HG03066 (cell line): Measurements from ENCODE around the gene PCDHGA6.
A peak's percentile ranks its signal among the peaks of the same experiment; 100 is the strongest.
"Not testable (repeated sequence)": the region's sequence is repeated elsewhere in the genome, so short reads cannot be mapped to it uniquely, and the experiment has no call there.

ENCODE experiments used
- ATAC-seq: cut with Tn5 transposase; IDR thresholded peaks from one replicate; pipeline ENCODE4 v1.9.1; 2021; ENCODE audit warnings: low read depth; ENCODE audit not compliant: unreplicated experiment

Gene PCDHGA6

DNA sequence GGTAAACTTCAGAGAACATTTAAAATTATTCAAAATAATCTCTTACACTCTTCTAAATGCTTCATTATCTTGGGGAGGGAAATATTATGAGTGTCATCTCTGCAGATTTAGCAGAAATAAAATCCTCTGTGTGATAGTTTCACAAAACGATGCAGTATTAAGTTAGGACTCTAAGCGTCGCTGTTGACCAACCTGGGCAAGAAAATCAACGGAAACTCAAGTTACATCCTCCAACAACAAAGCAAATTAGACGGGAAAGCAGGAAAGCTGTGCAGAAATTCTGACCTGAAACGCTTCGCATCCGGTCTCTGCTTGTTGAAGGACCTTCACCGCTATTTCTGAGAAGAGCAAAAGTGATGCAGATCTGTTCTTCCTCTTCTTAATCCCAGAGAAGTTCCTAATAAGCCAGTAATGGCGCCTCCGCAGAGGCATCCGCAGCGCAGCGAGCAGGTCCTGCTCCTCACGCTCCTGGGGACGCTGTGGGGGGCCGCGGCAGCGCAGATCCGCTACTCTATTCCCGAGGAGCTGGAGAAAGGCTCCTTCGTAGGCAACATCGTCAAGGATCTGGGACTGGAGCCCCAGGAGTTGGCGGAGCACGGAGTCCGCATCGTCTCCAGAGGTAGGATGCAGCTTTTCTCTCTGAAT lies at the start of gene PCDHGA6:
Gene PCDHGA6 (plus strand): TSS at position 219 of the 645 bp plus-strand sequence. CDS start 193 bp downstream, at position 412.
- no peak for ATAC-seq

- ATAC-seq, result peak; percentile 62
These were observed 47.4 kb upstream of the PCDHGA6 start for GRCh38 chr5:141326088-141326854.

- ATAC-seq, result no peak
These were observed 45.5 kb upstream of the PCDHGA6 start for GRCh38 chr5:141328231-141328630.

- ATAC-seq, result peak; percentile 52
These were observed 43.2 kb upstream of the PCDHGA6 start, which contains the start of gene PCDHGA1 for GRCh38 chr5:141330299-141331080. Gene PCDHGA1, plus strand, starts transcription at chr5:141330514.

DNA sequence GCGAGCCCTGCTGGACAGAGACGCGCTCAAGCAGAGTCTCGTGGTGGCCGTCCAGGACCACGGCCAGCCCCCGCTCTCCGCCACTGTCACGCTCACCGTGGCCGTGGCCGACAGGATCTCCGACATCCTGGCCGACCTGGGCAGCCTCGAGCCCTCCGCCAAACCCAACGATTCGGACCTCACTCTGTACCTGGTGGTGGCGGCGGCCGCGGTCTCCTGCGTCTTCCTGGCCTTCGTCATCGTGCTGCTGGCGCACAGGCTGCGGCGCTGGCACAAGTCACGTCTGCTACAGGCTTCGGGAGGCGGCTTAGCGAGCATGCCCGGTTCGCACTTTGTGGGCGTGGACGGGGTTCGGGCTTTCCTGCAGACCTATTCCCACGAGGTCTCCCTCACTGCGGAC lies 41.1 kb upstream of the PCDHGA6 start:
- ATAC-seq, result not testable (repeated sequence)

DNA sequence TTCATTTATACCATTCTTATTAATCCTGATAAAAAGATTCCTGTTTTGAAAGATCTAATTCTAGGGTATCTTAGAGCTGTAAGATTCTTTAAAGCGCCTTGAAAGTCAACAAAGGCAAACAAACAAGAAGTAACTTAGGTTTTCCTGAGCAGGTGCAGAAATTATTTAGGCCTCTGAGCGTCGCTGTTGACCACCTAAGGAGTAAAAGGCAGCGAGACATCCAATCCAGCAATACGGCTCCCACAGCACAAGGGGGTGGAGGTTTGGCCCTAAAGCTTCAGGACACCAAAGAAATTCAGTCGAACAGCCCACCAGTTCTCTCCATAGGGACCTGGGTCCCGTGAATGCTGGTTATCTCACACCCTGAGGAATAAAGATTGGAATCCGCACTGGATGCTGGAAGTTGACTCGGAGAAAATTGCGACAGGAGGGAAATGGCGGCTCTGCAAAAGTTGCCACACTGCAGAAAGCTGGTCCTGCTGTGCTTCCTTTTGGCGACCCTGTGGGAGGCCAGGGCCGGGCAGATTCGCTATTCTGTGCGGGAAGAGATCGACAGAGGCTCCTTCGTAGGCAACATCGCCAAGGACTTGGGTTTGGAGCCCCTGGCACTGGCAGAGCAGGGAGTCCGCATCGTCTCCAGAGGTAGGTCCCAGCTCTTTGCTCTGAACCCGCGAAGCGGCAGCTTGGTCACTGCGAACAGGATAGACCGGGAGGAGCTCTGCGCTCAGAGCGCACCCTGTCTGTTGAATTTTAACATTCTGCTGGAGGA lies 35.0 kb upstream of the PCDHGA6 start, which contains the start of gene PCDHGA2:
Gene PCDHGA2 (plus strand): TSS at position 223 of the 769 bp plus-strand sequence.
- ATAC-seq, result no peak

- ATAC-seq, result not testable (repeated sequence)
These were observed 32.8 kb upstream of the PCDHGA6 start for GRCh38 chr5:141340781-141341354.

DNA sequence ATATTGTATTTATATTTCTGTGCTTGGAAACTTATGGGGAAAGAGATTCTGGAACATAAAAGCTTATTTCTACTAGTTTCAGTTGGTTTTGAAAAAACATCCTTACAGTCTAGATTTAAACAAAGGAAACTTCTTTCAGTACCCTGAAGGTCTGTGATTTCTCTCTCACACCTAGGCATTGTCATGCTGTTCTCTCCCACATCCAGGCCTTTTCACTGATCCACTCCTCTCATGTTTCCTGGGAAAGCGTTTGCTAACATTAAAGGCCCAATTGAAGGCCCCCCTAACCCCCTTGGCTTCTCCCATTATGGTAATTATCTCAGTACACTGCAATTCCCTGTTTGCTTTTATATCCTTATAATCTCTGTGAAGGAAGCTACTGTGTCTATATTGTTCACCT lies 30.9 kb upstream of the PCDHGA6 start:
- no peak for ATAC-seq

- no peak for ATAC-seq
These were observed 30.3 kb upstream of the PCDHGA6 start, which contains the start of gene PCDHGA3 for GRCh38 chr5:141343242-141343952. Gene PCDHGA3, plus strand, starts transcription at chr5:141343829. Its CDS starts 205 bp downstream, at chr5:141344034.

GRCh38 chr5:141343953-141344463 lies 29.7 kb upstream of the PCDHGA6 start:
- no peak for ATAC-seq

- no peak for ATAC-seq
These were observed 28.4 kb upstream of the PCDHGA6 start for GRCh38 chr5:141345327-141345726.

GRCh38 chr5:141346017-141346416 lies 27.7 kb upstream of the PCDHGA6 start:
- not testable (repeated sequence) for ATAC-seq

DNA sequence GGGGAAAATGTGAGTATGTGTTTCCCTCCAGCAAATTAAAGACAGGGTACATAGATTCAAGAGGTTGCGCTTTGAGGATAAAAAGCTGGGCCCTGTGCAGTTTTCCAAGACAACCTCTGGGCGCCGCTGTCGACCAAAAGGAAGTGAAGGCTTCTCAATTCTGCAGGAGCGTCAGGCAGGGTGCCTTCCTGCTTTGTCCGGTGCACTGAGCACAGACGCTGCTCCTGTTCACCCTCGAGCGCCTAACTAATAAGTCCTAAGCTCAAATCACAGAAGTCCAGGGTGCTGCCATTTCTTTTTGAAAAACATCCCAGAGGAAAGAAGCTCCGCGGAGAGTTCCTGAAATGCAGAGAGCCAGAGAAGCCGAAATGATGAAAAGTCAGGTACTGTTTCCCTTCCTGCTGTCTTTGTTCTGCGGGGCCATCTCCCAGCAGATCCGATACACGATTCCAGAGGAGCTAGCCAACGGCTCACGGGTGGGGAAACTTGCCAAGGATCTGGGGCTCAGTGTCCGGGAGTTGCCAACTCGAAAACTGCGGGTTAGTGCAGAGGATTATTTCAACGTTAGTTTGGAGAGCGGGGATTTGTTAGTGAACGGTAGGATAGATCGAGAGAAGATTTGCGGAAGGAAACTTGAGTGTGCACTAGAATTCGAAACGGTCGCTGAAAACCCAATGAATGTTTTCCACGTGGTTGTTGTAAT lies 23.6 kb upstream of the PCDHGA6 start, which contains the start of gene PCDHGB1:
Gene PCDHGB1 (plus strand): TSS at position 183 of the 703 bp plus-strand sequence. CDS start 162 bp downstream, at position 345.
- ATAC-seq, result no peak

- ATAC-seq, result no peak
These were observed 22.1 kb upstream of the PCDHGA6 start for GRCh38 chr5:141351591-141351990.

DNA sequence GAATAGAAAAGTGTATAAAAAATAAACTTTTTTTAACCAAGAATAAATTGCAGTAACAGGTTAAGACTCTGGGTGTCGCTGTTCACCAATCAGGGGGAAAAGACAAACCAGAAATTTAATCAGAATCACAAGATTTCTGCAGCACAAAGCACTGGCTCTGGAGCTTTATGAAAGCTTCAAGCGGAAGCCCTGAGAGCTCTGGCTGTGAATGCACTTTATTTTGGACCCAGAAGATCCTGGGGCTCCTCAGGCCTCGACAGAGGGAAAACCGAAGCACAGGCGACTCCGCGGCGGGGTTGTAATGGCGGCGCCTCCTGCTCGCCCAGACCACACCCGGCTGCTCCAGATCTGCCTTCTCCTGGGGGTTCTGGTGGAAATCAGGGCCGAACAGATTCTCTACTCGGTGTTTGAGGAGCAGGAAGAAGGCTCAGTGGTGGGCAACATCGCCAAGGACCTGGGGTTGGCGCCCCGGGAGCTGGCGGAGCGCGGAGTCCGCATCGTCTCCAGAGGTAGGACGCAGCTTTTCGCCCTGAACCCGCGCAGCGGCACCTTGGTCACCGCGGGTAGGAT lies 18.7 kb upstream of the PCDHGA6 start, which contains the start of gene PCDHGA4:
Gene PCDHGA4 (plus strand): TSS at position 122 of the 570 bp plus-strand sequence. CDS start 87 bp downstream, at position 209.
- ATAC-seq, result no peak

GRCh38 chr5:141355641-141356040 lies 18.1 kb upstream of the PCDHGA6 start:
- ATAC-seq, result no peak

GRCh38 chr5:141356133-141356532 lies 17.6 kb upstream of the PCDHGA6 start:
- no peak for ATAC-seq

DNA sequence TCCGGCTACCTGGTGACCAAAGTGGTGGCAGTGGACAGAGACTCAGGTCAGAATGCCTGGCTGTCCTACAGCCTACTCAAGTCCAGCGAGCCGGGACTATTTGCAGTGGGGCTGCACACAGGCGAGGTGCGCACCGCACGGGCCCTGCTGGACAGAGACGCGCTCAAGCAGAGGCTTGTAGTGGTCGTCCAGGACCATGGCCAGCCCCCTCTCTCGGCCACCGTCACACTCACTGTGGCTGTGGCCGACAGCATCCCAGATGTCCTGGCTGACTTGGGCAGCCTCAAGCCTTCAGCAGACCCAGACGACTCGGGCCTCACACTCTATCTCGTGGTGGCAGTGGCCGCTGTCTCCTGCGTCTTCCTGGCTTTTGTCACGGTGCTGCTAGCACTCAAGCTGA lies 16.7 kb upstream of the PCDHGA6 start:
- no peak for ATAC-seq
